Activated CD8-positive, alpha-beta memory T cell treated with anti-CD3 and anti-CD28 coated beads, Interleukin-2, amount 50 U/mL, for 48 hours (primary cell): Measurements from ENCODE around the gene ASPRV1.
"Not testable (repeated sequence)": the region's sequence is repeated elsewhere in the genome, so short reads cannot be mapped to it uniquely, and the experiment has no call there.

ENCODE experiments used
- DNase-seq: peaks from one replicate; pipeline ENCODE4 v3.0.0-alpha.2; 2020

Gene ASPRV1

DNA sequence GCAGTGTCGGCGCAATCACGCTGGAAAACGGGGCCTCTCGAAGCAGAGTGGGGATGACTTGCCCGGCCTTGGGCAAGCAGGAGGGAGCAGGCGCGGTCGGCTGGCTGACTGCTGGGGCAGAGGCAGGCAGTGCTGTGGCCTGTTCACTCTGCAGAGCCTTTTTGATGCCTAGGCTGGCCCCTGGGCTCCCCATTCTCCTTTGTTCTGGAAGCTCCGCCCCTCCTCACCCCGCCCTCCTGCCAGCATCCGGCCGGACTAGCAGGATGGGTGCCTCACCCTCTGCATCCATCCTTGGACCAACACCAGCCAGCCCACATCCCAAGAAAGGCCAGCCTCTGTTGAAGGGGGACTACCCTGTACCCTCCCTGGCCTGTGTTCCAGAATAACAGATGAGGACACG lies at the start of gene ASPRV1:
Gene ASPRV1 (minus strand): TSS at position 136 of the 400 bp plus-strand sequence. CDS start 195 bp downstream, outside the sequence.
- DNase-seq = no peak

DNA sequence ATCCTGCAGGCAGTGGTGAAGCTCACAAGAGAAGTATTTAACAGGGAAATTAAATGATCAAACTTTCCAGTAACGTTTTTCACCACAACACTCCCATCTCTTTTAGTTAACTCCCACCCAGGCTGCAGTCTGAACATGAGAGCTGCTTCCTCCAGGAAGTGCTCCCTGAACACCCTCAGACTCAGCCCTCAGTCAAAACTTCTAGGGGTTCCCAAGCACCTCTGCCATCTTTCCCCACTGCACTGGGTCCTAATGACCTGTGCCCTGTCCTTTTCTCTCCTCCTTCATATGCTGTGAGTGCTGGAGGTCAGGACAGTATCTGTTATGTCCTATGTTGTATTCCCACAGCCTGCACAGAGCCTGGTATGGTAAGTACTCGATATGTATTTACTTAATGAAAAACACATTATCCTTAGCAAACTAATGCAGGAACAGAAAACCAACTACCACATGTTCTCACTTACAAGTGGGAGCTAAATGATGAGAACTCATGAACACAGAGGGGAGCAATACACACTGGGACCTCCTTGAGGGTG lies 49.2 kb upstream of the ASPRV1 start:
- DNase-seq = peak; percentile 1

DNA sequence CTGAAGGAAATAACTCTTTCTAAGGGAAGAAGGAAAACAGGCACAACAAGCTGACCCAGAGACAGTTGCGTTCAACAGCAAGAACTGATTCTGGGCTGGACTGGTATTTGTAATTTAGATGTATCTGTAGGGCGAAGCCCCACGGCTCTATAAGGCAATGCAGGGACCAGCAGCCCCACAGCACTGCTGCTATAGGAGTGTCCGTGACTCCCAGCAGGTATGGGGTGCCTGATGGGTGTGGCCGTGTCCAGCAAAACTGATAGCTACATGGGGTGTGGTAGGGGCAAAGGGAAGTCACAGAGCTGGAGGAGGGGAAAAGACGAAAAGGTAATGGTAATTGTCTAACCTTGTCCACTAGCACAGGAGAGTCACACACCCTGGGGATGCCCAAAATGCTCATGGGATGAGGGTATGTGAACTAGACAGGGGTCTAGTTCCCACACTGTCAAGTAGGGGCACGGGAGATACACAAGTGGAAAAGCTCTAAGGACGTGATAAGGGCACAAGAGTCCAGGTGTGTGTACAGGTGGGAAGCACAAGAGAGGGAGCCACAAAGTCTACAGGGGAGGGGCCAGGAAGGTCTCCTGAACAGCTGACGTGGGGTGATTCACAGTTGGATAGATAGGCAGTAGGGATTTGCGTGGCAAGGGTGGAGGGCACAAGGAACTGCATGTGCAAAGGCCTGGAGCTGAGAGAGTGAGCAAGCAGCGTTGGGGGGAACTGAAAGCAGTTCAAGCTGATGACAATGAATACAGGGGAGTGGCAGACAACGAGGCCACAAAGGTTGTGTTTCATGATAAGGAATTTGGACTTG lies 48.5 kb upstream of the ASPRV1 start:
- peak; percentile 7 for DNase-seq

DNA sequence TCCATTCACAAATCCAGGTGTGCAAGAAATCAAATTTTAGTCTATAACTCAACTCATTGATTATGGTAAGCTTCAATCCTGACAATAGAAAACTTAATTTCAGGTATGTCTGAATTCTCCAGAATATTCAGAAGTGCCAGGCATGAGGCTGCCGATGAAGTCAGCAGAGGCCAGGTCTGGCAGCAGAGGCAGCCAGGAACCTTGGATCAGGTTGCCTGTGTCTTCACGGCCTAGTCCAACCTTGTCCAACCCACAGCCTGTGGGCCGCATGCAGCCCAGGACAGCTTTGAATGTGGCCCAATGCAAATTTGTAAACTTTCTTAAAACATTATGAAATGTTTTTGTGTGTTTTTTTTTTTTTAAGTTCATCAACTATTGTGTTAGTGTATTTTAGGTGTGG lies 46.9 kb upstream of the ASPRV1 start:
- DNase-seq = no peak

DNA sequence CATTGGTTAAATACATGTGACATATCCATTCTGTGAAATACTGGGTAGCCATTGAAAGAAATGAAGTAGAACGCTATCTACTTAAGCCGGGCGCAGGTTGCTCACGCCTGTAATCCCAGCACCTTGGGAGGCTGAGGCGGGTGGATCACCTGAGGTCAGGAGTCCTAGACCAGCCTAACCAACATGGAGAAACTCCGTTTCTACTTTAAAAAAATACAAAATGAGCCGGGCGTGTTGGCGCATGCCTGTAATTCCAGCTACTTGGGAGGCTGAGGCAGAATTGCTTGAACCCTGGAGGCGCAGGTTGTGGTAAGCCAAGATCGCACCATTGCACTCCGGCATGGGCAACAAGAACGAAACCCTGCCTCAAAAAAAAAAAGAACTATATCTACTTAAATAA lies 45.7 kb upstream of the ASPRV1 start:
- peak; percentile 30 for DNase-seq

DNA sequence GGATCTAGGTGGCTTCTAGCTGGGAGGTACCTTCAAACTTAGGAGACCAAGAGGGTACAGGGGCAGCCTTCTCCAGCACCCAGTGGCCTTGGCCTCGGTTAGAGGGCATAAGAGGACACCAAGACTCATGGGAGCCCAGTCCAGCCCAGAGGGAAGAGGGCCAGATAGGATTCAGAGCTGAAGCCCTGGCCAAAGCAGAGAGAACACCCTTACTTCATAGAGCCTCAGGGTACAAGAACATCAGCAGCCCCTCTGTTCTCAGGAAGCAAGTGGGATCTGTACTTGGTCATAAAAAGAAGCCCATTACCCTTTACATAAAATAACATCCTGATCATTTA lies 45.0 kb upstream of the ASPRV1 start:
- DNase-seq = peak; percentile 33

DNA sequence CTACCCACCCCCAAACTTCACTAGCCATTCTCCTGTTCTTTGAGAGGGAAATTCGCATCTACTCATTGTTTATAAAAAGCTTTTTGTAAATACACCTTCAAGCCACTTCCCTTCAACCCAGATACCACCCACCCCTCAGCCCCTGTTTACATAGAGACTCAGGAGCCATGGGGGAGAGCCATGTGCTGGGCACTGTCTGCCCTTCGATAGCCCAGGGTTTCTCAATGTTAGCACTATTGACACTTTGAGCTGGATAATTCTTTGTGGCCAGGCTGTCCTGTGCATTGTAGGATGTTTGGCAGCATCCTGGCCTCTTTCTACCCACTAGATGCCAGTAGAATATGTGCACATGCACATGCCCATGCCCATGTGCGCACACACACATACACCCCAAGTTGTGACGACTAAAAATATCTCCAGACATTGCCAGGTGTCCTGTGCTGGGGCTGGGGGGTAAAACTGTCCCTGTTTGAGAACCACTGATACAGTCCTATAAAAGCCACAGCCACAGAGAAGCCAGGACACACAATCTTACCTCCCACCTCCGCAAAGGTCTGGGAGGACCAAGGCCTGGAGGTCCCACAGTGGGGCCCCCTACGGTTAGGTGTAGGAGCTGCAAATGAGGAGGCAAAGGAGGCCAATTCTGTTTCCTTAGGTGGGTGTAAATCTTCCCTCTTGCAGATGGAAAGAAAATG lies 44.5 kb upstream of the ASPRV1 start:
- DNase-seq = no peak

DNA sequence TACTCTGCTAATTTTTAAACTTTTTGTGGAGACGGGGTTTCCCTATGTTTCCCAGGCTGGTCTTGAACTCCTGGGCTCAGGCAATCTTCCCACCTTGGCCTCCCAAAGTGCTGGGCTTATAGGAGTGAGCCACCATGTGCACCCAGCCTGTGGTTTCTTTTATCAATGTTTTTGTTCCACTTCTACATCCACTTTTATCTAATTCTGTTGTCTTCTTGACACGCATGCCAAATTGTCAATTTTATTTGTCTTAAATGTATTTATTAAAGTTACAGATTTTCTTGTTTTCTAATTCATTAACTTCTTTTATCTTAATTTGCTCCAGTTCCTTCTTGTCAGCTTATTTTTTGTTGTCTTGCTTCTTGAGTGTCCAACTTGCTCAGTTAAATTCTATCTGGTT lies 43.8 kb upstream of the ASPRV1 start:
- no peak for DNase-seq

DNA sequence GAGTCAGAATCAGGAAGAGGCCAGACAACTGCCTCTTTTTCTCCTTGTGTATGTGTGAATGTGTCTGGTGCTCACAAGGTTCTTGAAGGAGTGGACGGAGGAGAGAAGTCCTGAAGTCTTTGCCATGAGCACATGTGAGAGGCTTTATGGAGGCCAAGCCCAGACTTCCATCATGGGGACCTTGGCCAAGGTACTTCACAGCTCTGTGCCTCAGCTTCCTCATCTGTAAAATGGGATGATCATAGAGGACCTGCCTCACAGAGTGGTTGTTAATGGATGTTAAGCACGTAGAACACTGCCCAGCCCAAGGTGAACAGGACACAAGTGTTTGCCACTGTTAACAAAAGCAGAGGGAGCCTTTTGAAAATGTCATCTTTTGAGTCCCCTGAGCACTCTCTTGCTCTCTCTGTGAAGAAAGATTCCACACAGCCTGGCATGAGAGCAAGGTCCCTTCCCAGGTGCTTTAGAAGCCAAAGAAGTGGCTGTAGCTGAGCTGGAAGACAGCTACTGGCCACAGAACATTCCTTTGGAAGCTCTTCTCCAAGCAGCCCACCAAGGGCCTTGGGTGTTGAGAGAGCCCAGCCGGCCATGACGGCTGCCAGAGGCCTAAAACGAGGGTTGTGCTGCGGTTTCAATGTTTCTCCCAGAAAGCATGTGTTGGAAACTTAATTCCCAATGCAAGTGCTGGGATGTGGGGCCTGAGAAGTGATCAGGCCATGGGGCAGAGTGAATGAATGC lies 41.8 kb upstream of the ASPRV1 start:
- DNase-seq = peak; percentile 17

DNA sequence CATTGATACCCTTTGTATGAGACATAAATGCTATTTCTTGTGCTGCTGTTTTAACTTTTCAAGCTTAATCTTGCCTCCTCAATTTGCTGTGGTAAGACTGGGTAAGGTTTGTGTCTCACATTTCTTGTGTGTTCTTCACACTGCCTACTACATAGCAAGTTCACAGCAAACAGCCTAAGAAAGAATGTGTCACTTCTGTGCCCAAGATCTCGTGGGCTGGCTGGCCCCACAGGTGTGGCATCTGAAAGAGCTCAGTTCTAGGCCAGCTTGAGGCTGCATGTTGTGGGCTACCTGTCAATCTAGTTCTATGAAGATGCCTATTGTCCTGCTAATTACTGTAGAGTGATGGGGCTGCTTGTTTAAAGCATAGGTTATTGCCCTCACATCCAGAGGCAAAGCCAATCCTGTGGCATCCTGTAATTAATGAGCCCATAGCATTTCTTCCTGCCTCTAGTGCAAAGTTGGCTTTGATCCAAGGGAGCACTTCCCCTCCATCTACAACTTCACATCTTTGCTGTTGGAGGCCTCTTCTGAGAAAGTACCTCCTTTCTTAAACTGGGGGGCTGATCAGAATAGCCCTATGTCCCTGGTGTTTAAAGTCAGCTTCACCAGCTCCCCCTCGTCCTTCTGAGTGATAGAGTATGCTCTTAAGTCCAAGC lies 40.9 kb upstream of the ASPRV1 start:
- DNase-seq = no peak

DNA sequence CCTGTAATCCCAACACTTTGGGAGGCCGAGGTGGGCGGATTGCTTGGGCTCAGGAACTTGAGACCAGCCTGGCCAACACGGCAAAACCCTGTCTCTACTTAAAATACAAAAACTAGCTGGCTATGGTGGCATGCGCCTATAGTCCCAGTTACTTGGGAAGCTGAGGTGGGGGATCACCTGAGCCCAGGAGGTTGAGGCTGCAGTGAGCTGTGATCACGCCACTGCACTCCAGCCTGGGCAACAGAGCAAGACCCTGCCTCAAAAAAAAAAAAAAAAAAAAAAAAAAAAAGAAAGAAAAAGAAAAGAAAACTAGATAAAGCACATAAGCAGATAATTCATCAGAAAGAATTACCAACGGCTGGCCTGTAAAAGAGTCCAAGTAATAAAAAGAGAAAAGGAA lies 39.1 kb upstream of the ASPRV1 start:
- DNase-seq = not testable (repeated sequence)

DNA sequence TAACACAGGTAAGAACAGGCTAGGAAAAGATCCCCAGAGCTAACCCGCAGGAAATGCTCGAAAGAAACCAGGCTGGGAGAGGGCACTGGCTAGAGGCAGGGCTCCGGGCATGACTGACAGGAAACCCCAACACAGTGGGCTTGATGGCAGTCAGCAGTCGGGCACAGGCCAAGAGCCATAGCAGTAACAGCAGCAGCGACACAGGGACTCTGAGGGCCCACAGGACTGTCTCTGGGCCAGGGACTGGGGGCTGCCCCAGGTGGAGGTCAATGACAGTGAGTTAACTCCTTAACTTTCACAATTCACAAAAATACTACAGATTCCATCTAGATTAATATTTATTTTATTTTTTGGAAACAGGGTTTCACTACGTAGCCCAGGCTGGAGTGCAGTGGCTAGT lies 37.3 kb upstream of the ASPRV1 start:
- DNase-seq = peak; percentile 36

DNA sequence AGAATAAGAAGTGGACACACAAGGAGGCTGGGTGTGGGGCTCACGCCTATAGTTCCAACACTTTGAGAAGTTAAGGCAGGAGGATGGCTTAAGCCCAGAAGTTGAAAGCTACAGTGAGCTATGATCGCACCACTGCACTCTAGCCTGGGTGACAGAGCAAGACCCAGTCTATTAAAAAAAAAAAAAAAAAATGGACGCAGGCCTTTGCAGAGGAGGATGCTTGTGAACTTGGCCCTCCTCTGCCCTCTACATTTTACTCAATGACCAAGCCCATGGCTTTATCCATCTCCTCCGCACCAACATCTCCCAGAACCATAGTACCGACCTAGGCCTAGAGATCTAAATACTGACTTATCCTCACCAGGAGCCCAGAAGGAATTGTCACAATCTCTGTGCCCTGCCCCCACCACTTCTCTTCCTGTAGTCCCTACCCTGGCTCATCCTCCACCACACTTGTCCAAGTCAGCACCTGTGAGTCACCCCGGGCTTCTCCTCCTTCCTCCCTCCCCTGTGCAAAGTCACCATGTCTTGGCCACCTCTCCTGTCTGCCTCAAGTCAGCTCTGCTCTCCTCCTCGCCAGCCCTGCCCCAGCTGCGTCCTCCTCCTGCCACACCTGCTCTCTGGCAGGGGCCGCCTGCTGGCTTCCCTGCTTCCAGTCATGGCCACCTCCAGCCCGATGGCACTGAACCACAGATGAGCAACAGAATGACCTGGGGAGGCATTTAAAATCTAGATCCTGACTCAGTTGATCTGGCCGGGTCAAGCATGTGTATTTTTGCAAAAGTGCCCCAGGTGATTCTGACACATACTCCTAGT lies 35.8 kb upstream of the ASPRV1 start:
- DNase-seq = peak; percentile 54

DNA sequence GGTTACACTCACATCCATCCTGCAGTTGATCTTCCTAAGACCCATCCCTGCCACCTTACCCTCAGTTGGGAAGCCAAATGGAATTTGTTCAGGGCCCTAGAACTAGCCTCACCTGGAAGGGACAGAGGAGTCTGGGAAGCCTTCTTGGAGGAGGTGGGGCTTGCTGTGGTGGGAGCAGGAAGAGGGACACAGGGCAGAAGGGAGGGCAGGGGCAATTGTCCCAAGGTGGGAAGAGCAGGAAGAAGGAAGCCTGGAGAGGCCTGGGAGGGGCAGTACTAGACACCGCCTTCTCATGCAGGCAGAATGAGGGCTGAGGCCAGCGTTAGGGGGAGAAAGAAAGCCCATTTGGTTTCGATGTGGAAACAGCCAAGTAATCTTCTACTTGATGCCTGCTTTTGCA lies 34.1 kb upstream of the ASPRV1 start:
- DNase-seq = peak; percentile 33

DNA sequence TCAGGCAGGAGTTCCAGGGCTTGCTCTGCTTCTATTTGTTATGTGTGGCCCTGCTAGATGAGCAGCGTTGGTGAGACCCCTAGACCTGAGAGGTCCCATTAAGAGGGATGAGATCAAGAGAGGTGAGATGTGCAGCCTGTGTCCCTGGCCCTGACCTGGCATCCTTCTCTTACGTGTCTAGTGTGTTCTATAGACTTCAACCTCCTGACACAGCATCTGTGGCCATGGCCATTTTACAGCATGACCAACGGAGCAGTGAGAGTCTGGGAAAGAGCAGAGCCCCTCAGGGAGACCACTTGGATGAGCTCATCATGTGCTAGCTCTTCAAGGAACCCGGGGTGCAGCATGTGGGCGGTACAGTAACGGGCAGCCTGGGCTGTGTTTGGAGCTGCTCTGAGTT lies 32.7 kb upstream of the ASPRV1 start:
- DNase-seq = peak; percentile 40

DNA sequence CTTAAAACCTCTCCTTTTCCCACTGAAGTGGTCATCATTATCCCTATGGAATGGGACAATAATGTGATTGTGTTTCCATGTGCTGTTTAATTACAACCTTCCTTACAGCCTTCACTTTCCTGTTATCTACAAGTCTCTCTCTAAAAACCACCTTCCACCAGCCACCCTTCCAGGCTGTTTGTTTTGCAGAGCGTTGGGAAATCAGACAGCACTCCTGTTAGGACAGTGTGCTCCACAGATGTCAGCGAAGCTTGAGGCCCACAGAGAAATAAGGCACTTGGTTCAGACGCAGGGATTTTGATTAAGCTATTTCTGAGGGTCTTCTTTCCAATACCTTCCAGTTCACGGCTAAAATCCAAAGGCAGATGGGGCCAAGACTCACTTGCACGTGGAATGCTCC lies 32.3 kb upstream of the ASPRV1 start:
- peak; percentile 15 for DNase-seq

DNA sequence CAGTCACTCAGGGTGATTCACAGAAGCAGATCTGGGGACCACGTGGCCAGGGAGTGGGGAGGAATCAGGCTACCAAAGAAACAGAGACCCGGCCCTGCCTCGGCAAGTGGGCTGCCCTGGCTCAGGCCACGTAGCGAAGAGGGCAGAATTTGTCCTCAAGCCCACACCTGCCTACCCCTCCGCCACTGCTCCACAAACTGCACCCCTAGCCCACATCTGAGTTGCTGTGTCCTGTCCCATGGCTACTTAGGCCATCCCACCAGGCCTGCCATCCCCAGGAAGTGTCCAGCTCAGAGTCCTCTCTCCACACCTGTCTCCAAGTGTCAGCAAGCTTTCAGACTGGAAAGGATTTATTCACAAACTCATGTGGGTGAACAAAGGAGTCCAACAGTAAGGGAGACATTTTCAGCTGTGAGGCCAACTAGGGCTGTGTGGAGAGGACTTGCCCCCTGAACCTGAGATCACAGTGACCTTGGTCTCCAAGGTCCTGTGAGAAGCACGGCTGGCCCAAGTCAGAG lies 31.7 kb upstream of the ASPRV1 start:
- no peak for DNase-seq

DNA sequence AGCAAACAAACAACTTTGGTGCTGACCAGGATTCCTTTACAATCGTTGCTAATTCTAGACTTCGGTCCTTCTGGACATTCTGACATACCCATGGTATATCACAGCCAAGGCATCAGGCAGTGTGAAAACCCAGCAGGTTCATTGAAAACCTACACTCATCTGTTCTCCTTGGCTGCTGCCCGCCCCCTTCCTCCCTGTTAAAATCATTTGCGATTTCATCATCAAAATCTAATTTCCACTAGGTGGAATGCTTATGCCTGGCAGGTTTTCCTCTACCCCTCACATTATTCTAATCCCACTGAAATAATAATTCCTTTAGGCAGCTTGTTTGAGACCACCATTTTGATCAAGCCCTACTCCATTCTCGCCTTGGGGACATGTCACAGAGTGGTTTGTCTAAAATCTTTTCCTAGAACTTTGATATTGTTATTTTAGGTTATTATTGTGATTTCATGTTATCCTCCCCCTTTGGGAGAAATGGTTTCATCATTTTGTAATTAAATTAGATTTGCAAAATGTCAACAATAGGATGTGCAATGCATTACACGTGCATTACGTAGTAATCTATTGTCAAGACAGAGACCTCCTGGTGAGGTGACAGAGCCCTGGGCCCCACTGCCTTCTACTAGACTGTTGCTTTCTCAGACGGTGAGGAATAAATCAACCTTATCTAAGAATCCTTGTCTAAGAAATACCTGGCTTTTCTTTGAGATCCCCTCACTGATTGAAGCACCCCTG lies 31.0 kb upstream of the ASPRV1 start:
- DNase-seq = no peak

DNA sequence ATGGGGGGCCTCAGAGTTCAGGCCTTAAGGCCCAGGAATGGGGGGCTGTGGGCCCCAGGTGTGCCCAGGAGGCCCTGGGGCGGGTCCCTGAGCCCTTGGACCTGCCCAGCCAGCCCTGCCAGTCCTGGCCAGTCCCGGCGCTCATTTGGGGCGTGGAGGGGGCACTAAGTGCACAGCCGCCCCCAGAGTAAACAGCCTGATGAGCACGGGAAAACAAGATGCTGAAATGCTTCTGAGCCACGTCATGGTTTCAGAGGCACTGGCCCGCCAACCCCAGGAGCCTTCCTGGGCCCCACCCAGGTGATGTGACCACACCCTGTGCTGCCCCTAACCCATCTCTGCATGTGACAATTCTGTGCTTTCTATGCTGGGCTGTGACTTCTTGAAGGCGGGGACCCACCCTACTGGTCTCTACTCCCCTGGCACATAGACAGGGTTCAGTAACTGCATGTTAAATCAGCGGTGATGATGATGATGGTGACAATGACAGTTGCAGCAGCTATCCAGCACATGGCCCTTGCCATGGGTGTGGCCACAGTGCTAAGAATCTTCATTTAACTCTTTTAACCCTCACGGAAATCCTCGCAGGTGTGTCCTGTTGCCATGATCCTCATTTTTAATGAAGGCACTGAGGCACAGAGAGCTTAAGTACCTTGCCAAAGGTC lies 28.1 kb upstream of the ASPRV1 start:
- DNase-seq = no peak

DNA sequence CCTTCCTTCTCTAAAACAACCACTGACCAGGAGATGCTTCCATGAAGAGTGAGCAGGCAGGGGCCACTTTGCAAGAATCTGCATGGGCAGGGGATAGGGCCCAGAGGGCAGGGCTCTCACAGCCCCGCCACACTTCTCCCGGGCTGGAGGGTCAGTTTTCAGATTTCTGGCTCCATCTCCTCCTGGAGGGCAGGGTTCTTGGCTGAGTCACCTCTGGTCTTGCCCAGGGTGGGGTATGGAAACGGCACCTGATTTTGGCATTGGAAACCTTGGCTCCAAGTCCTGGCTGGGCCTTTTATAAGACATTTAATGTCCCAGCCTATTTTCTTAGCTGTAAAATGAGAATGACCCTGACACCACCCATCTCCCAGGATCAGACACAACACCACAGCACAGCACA lies 27.6 kb upstream of the ASPRV1 start:
- DNase-seq = no peak
